GM18870 (cell line): Measurements from ENCODE around the gene WDR37.
A peak's percentile ranks its signal among the peaks of the same experiment; 100 is the strongest.
"Not testable (repeated sequence)": the region's sequence is repeated elsewhere in the genome, so short reads cannot be mapped to it uniquely, and the experiment has no call there.

Source experiments
- ATAC-seq: cut with Tn5 transposase; IDR thresholded peaks from one replicate; pipeline ENCODE4 v1.9.1; 2021; ENCODE audit warnings: moderate library complexity; ENCODE audit not compliant: unreplicated experiment

The WDR37 gene

GRCh38 chr10:1102831-1103230 lies 46.6 kb downstream of the WDR37 start:
- no peak for ATAC-seq

GRCh38 chr10:1103551-1103950 lies 47.4 kb downstream of the WDR37 start:
- ATAC-seq, result no peak

- no peak for ATAC-seq
Measured at GRCh38 chr10:1104971-1105370, 48.8 kb downstream of the WDR37 start.

- no peak for ATAC-seq
Measured at GRCh38 chr10:1107004-1107403, 50.8 kb downstream of the WDR37 start.

- ATAC-seq, result no peak
Measured at GRCh38 chr10:1107679-1108078, 51.5 kb downstream of the WDR37 start.

- ATAC-seq, result peak; percentile 91
Measured at GRCh38 chr10:1109795-1110673, 53.8 kb downstream of the WDR37 start.

DNA sequence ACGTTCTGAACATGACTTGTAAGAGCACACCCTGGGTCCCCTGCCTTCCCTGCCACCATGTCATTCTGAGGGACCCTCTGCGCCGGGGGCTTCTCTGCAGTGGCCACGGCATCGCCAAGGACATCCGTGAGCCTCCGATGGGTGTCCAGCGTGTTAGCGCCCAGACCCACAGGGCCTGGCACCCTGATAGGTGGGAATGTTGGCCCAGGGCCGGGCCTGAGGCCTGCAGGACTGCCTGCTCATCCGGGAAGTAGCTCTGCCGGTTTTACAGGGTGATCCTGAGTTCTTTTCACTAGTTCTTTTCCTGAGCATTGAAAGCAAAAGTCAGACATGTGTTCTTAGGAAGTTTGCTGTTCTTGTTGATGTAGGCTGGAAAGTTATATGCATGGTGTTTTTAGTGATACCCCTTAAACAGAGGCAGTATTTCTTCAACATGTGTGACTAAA lies 54.5 kb downstream of the WDR37 start:
- no peak for ATAC-seq

- no peak for ATAC-seq
Measured at GRCh38 chr10:1114315-1114714, 58.1 kb downstream of the WDR37 start.

GRCh38 chr10:1114719-1115606 lies 58.8 kb downstream of the WDR37 start:
- ATAC-seq, result no peak

- ATAC-seq, result no peak
Measured at GRCh38 chr10:1115607-1115955, 59.4 kb downstream of the WDR37 start.

DNA sequence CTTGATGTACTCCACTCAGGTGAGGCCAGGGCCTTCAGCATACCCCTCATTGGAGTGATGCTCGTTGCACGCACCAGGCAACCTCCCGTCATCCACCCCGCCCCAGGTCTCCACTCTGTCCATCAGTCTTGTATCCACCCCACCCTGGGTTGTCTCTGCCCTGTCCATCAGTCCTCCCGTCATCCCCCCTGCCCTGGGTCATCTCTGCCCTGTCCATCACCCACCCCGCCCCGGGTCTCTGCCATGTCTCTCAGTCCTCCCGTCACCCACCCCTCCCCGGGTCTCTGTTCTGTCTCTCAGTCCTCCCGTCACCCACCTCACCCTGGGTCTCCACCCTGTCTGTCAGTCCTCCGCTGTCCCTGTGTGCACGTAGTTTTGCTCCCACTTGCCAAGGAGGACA lies 59.9 kb downstream of the WDR37 start:
- ATAC-seq, result no peak

GRCh38 chr10:1116696-1117280 lies 60.6 kb downstream of the WDR37 start:
- no peak for ATAC-seq

DNA sequence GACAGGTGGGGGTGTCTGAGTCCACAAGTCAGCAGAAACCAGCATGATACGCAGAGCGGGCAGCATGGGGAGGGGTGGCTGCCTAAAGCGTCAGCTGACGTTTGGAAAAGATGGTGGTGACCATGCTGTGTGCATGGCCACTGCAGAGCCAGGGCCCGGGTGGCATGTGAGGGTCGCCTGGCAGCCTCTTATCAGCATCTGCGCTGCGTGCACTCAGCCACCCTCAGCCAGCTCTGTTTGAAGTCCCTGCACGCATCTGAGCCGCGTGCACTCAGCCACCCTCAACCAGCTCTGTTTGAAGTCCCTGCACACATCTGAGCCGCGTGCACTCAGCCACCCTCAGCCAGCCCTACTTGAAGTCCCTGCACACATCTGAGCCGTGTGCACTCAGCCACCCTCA lies 61.5 kb downstream of the WDR37 start:
- no peak for ATAC-seq

- not testable (repeated sequence) for ATAC-seq
Measured at GRCh38 chr10:1118318-1118717, 62.1 kb downstream of the WDR37 start.

DNA sequence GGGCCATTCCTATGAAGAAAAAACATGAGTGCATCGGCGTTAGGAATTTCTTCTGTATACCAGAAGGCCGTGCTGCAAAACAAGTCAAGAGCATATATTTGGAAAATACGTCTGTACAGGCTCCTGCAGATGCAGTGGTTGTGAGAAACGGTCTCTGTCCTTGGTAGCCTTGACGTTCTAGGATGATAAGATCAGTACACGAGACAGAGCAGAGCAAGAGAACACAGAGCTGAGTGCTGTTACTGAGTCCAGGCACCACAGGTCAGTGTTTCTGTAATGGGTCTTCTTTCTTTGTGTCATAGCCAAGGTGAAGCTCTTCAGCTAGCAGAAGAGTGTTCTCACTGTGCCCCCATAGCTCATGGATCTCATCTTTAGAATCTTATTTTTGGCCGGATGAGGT lies 62.8 kb downstream of the WDR37 start:
- no peak for ATAC-seq

GRCh38 chr10:1119501-1119900 lies 63.3 kb downstream of the WDR37 start:
- no peak for ATAC-seq

GRCh38 chr10:1120306-1120705 lies 64.1 kb downstream of the WDR37 start:
- ATAC-seq, result no peak

- ATAC-seq, result no peak
Measured at GRCh38 chr10:1120801-1121211, 64.6 kb downstream of the WDR37 start.

DNA sequence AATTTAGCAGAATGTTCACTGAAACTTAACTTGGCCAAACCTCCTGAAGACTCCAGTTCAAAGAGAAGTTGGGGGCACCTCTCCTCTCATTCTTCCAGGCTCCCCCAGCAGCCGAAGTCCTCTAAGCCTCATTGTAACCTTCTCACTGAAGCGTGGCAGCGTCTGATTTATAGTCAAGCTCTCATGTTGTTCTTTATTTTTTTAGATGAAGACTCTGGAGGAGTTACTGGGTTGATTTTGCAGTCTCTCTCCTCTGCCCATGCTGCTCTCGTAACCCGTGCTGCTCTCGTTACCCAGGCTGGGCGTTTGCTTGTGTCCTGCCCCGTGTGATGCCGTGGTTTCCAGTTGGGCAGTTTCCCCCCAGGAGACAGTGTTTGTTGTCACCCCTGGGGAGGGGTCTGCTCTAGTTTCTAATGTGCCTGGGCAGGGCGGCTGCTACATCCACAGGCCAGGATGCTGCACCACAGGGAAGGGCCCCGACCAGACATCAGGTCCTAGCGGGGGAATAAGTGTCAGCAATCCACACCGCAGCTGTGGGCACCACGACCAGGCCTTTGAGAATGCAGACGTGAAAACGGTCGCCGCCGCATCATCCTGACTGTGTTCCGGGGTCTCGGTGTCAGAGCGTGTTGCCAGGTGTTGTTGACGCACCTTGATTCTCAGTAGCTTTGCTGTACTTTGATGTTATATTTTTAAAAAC lies 65.2 kb downstream of the WDR37 start:
- no peak for ATAC-seq

GRCh38 chr10:1122349-1122748 lies 66.2 kb downstream of the WDR37 start:
- no peak for ATAC-seq

DNA sequence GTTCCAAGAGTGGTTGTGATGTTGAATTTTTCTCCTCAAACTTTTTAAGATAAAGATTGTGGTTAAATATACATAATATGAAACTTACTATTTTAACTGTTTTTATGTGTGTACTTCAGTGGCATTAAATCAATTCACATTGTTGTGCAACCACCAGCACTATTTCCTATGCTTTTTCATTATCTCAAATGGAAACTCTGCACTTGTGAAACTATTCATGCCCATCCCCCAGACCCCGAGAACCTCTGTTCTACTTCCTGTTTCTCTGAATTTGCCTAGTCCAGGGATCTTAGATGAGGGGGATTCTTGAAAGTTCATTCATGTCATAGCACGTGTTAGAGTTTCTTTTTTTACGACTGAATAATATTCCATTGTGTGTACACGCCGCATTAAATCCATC lies 67.0 kb downstream of the WDR37 start:
- no peak for ATAC-seq
